Astrocyte of the cerebellum (primary cell): Measurements from ENCODE around the gene FXYD2.

Source experiments
- DNase-seq: peaks from one replicate; pipeline ENCODE4 v3.0.0-alpha.2; 2011; ENCODE audit warnings: low read depth
- H3K4me3 ChIP-seq: 2 replicates; pipeline ENCODE4 v1.5.1; 2011; ENCODE audit warnings: mild to moderate bottlenecking, low read depth, low read length, moderate library complexity
- in situ Hi-C: cut with HindIII; loops from 2 replicates; pipeline ENCODE4 v1.10.0; 2017; ENCODE audit warnings: low sequenced_read_pairs
- TF ChIP-seq, protein P1 (sequence below): IDR thresholded peaks from 2 replicates; pipeline ENCODE4 v1.5.1; 2012; ENCODE audit warnings: low read length, low read depth, moderate library complexity, mild to moderate bottlenecking; ENCODE audit errors: missing control alignments

The FXYD2 gene

DNA sequence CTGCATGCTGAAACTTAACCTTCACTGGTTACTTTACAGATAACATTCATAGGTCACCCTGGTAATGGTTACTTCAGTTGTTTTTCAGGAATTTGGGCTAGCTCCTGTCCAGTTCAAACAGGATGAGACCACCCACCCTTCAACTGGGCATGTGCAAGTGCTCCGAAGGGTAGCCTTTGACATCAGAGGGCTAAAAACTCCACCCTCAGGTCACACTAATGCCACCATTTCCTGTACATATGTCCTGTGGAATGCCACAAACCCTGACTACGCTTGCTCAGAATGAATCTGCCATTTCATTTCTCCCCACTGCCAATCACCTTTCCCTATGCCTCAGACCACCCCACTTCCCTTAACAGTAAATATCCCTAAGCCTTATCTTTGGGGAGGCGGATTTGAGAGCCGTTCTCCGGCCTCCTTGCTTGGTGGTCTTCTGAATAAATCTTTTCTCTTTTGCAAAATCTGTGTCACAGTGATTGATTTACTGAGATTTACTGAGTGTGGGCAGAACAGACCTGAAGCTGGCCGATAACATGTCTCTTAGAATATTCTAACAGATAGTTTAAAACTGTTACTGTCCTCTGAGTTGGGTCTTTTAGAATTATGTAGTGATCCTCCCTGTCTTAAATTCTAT, 25.4 kb upstream of the FXYD2 start:
- in situ Hi-C loops, result no loop called here
- H3K4me3 ChIP-seq, result no peak overlapping the region
- no peak for DNase-seq
- TF ChIP-seq, protein P1, sequence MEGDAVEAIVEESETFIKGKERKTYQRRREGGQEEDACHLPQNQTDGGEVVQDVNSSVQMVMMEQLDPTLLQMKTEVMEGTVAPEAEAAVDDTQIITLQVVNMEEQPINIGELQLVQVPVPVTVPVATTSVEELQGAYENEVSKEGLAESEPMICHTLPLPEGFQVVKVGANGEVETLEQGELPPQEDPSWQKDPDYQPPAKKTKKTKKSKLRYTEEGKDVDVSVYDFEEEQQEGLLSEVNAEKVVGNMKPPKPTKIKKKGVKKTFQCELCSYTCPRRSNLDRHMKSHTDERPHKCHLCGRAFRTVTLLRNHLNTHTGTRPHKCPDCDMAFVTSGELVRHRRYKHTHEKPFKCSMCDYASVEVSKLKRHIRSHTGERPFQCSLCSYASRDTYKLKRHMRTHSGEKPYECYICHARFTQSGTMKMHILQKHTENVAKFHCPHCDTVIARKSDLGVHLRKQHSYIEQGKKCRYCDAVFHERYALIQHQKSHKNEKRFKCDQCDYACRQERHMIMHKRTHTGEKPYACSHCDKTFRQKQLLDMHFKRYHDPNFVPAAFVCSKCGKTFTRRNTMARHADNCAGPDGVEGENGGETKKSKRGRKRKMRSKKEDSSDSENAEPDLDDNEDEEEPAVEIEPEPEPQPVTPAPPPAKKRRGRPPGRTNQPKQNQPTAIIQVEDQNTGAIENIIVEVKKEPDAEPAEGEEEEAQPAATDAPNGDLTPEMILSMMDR, result no peak

DNA sequence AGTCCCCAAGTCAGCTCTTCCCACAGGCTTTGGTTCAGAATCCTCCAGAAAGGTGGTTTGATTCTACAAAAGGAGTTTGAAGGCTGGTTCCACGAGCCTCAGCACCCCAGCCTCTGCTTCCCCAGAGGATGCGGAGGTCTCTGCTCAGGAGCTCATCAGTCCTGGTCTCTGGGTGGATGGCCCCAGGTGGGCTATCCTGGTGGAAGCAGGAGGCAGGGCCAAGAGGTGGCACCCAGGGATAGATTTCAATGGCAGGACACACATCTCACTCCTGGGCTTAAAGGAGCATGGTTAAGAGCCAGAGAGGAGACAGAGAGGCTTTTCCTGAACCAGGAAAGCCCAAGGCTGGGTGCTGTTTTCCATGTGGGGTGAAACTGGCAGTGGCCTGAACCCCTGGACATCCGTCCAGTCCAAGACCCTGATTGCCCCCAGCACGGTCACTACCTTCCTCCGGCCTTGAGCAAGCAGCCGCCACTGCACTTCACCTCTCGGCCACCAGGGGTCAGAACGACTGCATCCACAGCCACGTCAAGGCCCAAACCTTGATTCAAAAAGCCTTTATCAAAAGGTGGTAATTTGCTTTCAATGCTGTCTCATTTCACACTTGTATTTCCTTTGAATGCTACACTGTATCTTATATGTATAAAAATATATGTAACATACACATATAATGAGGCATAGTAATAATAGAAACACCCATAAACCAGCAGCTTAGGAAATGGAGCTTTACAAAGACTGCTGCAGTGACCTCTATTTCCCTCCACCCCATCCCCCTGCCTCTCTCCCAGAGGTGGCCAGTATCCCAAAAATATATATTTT, 19.3 kb upstream of the FXYD2 start:
- in situ Hi-C loops, result no loop called here
- DNase-seq, result peak; percentile 59
- TF ChIP-seq, protein P1, result peak; percentile 99
- H3K4me3 ChIP-seq, result no peak overlapping the region

DNA sequence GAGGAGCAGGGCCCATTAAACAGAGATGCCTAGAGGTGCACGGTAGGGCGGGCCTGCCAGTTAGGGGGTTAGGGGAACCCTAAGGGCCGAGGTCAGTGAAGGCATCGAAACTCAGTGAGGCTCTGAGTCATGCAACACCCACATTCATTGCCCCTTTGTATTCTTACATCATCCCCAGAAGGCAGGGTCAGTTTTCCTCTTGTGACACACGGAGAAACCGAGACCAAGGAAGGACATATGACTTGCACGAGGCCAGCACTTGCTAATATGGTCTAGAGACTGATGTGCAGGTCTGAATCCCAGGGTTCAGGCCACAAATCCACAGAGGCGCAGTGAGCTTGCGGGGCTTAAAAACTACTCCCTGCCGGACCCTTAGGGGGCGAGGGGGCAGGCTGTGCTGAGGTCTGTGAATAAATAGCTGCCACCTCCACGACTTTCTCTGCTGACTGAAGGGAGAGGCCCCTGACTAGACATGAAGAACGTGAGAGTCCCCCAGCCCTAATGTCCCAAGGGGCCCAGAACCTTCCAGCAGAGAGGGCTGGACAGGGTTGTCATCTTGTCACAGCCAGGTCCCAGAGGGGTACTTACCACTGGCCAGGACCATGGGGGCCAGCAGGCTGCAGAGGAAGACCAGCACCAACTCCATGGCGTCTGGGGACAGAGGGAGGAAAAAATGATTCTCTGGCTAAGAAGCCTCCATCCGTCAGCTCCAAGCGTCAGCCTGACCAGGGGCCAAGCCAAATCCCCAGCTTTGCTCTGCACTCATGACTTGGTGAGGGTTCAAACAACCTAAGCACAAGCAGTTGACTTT, 17.8 kb upstream of the FXYD2 start:
- no peak for DNase-seq
- TF ChIP-seq, protein P1, result no peak
- in situ Hi-C loops, result no loop called here
- H3K4me3 ChIP-seq, result no peak overlapping the region

DNA sequence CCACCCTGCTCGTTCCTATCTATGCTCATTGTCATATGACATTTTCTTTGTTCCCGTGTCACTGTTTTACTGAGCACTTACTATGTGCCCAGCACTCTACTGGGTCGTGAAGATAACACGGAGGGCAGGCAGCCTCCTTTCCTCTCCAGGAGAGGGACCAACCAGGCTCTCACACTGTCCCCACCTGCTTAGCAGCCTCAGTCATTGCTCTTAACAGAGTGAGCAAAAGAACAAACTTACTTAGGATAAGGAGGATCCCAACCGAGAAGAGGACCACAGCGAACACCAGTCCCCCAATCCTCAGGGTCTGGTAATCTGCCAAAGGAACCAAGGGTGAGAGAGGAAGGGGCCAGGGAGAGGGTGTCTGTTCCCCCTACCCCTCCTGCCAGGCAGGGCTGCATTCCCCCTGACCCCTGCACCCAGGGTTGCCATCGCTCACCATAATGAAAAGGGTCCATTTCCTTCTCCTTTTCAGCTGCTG, 17.0 kb upstream of the FXYD2 start:
- in situ Hi-C loops, result no loop called here
- TF ChIP-seq, protein P1, result no peak
- no peak overlapping the region for H3K4me3 ChIP-seq
- DNase-seq, result no peak

DNA sequence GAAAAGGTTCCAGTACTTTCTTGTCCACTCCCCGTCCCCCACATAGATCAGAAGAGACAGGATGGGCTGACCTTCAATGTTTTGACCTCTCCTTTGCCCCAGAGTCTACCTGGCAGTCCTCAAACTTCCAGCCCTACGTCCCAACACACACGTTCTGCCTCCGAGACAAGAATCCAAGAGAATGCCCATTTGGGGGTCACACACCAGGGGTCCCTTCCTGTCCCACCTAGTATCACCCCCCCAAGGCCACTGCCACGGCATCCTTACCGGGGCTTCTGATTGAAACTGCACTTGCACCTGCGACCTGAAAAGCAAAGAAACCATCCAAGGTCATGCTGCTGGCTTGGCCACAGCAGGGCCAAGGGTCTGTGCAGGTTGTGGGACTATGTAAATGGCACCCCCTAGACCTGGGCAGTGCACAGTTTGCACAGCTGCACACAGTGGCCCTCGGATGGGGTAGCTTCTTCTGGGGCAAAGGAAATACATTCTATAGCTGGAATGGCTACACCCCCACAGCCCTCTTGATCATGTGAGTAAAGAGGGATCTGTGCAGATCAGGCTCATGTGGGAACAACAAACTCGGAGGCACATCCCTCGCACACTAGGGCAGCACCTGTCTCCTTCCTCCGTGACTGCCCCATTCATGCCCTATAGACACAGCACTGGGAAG, 16.5 kb upstream of the FXYD2 start:
- DNase-seq, result no peak
- in situ Hi-C loops, result no loop called here
- TF ChIP-seq, protein P1, result no peak
- no peak overlapping the region for H3K4me3 ChIP-seq
